Activated T-cell treated with anti-CD3 and anti-CD28 coated beads, Interleukin-2, amount 50 U/mL, for 48 hours (primary cell): ENCODE results near the gene SNAPC3.
"Not testable (repeated sequence)": the region's sequence is repeated elsewhere in the genome, so short reads cannot be mapped to it uniquely, and the experiment has no call there.

Source experiments
- DNase-seq, 2 experiments: peaks; one replicate each; pipeline ENCODE4 v3.0.0-alpha.2; 2020

Gene SNAPC3

GRCh38 chr9:15422372-15423230, at the start of gene SNAPC3:
SNAPC3 (plus strand) TSS chr9:15422876; CDS start chr9:15422880, 4 bp downstream.
- peak; percentile 93 to 95 for DNase-seq

GRCh38 chr9:15373881-15374280, 48.8 kb upstream of the SNAPC3 start:
- DNase-seq, result no peak

- no peak for DNase-seq
These were observed 48.4 kb upstream of the SNAPC3 start for GRCh38 chr9:15374310-15374709.

GRCh38 chr9:15374825-15375224, 47.9 kb upstream of the SNAPC3 start:
- DNase-seq, result no peak

DNA sequence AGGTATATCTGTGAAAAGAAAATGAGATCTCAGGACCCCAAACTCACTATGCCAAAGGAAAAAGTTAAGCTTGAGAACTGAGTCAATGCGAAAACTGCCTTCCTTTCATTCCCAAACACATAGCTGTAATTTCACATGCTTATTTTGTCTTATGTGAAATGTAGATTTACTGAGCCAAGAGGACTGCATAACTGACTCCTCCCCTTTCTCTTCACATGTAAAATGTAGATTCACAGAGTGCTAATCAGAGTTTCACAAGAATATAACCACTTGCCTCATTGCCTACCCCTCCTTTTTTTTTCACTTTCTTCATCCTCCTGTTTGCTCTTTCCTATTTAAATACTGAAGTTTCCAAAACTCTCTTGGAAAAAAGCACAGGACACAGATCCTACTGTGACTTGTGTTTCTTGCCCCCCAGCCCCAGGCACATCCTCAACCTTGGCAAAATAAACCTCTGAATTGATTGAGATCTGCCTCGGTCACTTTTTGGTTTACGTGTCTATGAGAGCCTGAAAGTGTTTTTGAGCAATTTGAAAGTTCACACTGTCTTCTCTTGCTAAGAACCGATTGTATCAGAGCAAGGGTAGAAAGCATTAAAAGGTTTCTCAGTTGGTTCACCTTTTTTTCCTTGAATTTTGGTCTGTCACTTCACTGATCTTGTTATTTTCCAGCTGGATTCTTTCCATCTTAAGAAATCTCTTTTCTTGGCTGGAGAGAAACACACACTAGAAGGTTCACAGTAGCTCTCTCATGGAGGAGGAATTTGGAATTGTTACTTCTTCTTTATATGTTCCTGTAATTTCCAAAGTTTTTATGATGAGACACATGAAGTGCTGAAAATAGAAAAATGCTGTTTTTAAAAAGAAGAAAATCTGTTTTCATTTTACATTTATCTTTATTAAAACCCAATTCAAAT, 44.8 kb upstream of the SNAPC3 start:
- DNase-seq, result no peak

DNA sequence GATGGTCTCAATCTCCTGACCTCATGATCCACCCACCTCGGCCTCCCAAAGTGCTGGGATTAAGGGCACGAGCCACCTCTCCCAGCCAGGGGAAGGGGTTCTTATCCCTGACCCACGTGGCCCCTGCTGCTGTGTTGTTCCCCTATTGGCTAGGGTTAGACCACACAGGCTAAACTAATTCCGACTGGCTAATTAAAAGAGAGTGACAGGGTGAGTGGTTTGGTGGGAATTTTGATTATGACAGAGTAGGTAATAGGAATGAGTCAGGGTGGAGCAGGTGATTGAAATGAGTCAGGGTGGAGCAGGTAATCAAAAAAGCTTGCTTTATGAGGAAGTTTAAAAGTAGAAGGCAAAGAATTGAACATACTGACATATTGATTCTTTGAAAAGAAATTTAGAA, 43.4 kb upstream of the SNAPC3 start:
- not testable (repeated sequence) for DNase-seq

DNA sequence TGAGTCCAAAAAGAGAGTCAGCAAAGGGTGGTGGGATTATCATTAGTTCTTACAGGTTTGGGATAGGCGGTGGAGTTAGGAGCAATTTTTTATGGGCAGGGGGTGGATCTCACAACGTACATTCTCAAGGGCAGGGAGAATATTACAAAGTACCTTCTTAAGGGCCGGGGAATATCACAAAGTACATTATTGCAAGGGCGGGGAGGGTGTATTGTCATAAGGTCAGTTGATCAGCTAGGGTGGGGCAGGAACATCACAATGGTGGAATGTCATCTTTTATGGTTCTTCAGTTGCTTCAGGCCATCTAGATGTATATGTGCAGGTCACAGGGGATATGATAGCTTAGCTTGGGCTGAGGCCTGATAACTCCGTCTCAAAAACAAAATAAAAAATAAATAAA, 42.8 kb upstream of the SNAPC3 start:
- DNase-seq, result not testable (repeated sequence)

DNA sequence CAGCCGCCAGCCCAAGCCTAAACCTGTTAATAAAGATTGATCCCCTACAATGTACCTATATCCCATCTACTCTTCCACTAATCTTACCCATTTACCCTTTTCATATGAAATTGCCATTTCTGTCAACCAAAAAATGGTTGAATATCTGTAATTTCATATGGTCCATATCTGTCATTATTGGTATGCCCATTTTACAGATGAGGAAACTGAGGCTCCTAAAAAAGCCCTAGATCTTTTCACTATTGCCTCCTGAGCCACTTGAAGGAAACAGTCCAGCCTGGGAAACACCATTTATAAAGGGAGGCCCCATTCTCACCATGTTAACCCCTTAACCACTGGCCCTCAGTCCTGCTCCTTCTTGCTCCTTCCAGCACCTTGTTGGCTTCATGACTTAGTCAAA, 41.2 kb upstream of the SNAPC3 start:
- DNase-seq, result no peak

GRCh38 chr9:15386465-15386864, 36.2 kb upstream of the SNAPC3 start:
- DNase-seq, result no peak

- no peak for DNase-seq
These were observed 33.5 kb upstream of the SNAPC3 start for GRCh38 chr9:15389173-15389572.

- DNase-seq, result no peak
These were observed 33.0 kb upstream of the SNAPC3 start for GRCh38 chr9:15389631-15390030.

DNA sequence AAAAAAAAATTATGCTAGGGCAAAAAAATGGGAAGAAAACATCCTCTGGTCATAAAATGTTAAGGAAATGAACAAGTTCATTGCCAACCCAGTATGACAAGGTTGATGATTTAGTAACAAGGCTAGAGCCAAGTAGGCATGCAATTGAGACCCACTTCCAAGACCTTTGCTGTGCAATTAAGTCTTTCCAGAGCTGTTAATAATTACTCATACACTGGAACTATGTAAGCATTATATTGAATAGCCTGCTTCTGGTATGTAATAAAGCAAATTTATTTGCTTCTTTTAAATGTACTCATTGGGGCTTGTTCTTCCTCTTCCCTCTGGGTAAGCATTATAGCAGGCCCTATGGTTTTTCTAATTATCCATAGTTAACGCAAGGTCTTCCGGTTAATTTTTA, 32.5 kb upstream of the SNAPC3 start:
- DNase-seq, result no peak

DNA sequence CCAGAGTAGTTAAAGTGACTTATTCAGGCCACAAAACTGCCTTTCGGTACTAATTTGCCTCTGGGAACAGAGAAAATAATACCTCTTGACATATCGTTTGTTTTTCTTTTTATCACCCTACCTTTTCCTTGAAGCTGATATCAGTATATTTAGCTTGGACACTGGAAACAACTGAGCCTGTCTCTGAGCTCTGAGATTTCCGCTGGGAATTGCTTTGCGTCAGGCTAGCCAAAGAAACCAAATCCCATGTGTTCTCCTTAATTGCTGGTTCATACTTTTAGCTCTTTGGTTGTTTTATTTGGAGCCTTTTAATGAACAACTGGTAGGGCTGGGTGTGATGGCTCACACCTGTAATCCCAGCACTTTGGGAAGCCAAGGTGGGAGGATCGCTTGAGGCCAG, 30.3 kb upstream of the SNAPC3 start:
- no peak for DNase-seq

GRCh38 chr9:15400281-15400941, 22.3 kb upstream of the SNAPC3 start:
- DNase-seq, result no peak

- no peak for DNase-seq
These were observed 21.4 kb upstream of the SNAPC3 start for GRCh38 chr9:15401266-15401665.

DNA sequence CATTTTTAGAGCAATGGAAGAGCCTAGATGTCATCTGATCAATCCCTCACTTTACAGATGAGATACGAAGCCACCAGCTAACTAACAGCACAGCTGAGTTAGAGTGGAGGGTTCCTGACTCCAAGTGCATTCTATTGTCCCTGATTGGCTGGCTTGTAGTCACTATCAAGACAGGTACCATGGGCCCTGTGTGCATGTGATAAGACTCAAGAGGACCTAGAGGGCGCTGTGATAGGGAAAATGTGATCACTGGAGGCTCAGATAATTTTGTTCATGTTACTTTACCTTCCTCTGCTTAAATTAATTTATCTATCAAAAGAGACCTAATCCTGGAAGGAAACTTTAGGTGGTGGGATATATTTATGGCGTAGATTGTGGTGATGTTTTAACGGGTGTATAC, 19.5 kb upstream of the SNAPC3 start:
- no peak for DNase-seq

GRCh38 chr9:15404171-15404570, 18.5 kb upstream of the SNAPC3 start:
- DNase-seq, result no peak

- peak; percentile 48 to 51 for DNase-seq
These were observed 5.8 kb upstream of the SNAPC3 start for GRCh38 chr9:15416880-15417279.

- DNase-seq, result no peak
These were observed 5.0 kb upstream of the SNAPC3 start for GRCh38 chr9:15417626-15418025.

GRCh38 chr9:15420796-15421195, 1.9 kb upstream of the SNAPC3 start:
- no peak for DNase-seq

- DNase-seq, result no peak
These were observed 1.1 kb upstream of the SNAPC3 start for GRCh38 chr9:15421532-15421931.

GRCh38 chr9:15421990-15422371, 695 bp upstream of the SNAPC3 start:
- DNase-seq, result no peak

DNA sequence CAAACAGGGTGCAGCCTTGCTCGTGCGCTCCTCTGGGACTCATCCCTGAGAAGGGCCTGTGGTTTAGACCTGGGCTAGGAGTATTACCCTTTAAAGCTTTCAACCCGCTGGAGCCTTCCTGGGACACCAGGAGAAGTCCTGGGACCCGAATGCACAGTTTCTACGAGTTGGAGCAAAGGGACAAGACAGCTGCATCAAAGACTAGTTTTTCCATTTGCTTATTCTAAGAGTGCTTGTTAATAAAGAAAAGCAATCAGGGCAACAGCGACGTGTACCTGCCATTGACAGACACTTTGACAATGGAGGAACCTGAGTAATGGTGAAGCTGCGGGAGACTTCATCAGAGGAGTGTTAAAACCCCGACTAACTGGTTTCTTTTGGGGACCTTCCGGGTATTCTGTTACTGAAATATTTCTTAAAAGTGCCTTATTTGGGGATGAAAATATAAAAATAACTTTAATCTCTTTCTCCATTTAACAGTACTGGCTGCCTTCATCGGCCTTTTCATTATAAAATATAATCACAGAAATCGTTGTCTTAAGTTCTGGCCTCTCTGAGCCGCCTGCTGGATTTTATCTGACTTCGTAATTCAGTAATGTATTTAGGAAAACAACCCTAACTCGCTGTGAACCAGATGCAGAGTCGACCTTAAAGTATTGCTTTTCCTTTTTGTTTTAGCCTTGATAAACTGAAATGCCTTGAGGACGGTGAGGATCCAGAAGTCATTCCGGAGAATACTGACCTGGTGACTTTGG, 732 bp downstream of the SNAPC3 start:
- DNase-seq, result no peak
